ENCODE data around the gene GSK3B.

GSK3B gene

GRCh38 chr3:119864476-119864875 is 229.8 kb downstream of the GSK3B start:
- no peak overlapping the region for H3K4me3 Mint-ChIP-seq
- no peaks in the 10 kb centered on the region for H3K9me3 Mint-ChIP-seq
- peaks cover 8% of the 10 kb centered on the region for H3K4me1 Mint-ChIP-seq
- no peak for DNase-seq
- H3K27me3 Mint-ChIP-seq = no peaks in the 10 kb centered on the region
- no peak overlapping the region for H3K27ac Mint-ChIP-seq
- CTCF ChIA-PET = interaction anchor here (1.2 kb wide), 1 partner anchor 9 kb away, joined by 3 read pairs; no protein-coding TSS in a partner anchor
- H3K36me3 Mint-ChIP-seq = peaks cover 44% of the 10 kb centered on the region

- Mint-ChIP-seq H3K36me3 (peaks cover 52% of the 10 kb centered on the region), H3K9me3 (no peaks in the 10 kb centered on the region), H3K27ac (no peak overlapping the region), H3K4me1 (no peaks in the 10 kb centered on the region), H3K4me3 (no peak overlapping the region), H3K27me3 (no peaks in the 10 kb centered on the region)
- no peak for DNase-seq
- CTCF ChIA-PET = no interaction called here
These were observed 231.6 kb downstream of the GSK3B start for GRCh38 chr3:119862616-119863015.

GRCh38 chr3:119861681-119862080 is 232.6 kb downstream of the GSK3B start:
- no peak for DNase-seq
- Mint-ChIP-seq H3K4me1 (peaks cover 5% of the 10 kb centered on the region), H3K36me3 (peaks cover 55% of the 10 kb centered on the region), H3K27ac (no peak overlapping the region), H3K4me3 (no peak overlapping the region), H3K9me3 (peaks cover under 1% of the 10 kb centered on the region), H3K27me3 (no peaks in the 10 kb centered on the region)
- CTCF ChIA-PET = no interaction called here

GRCh38 chr3:119859728-119860127 is 234.5 kb downstream of the GSK3B start:
- CTCF ChIA-PET = interaction anchor here (1.1 kb wide), 1 partner anchor 26 kb away, joined by 3 read pairs; no protein-coding TSS in a partner anchor

GRCh38 chr3:119858957-119859356 is 235.3 kb downstream of the GSK3B start:
- no peak for DNase-seq
- H3K36me3 Mint-ChIP-seq = peaks cover 70% of the 10 kb centered on the region
- H3K27me3 Mint-ChIP-seq = no peaks in the 10 kb centered on the region
- CTCF ChIA-PET = interaction anchor here (1.1 kb wide), 1 partner anchor 25 kb away, joined by 3 read pairs; no protein-coding TSS in a partner anchor
- no peak overlapping the region for H3K4me3 Mint-ChIP-seq
- peaks cover 5% of the 10 kb centered on the region for H3K4me1 Mint-ChIP-seq
- no peak overlapping the region for H3K27ac Mint-ChIP-seq
- H3K9me3 Mint-ChIP-seq = peaks cover 11% of the 10 kb centered on the region

More at GRCh38 chr3:119859728-119860127, 234.5 kb downstream of the GSK3B start:
- peaks cover 64% of the 10 kb centered on the region for H3K36me3 Mint-ChIP-seq
- no peaks in the 10 kb centered on the region for H3K27me3 Mint-ChIP-seq
- no peak overlapping the region for H3K27ac Mint-ChIP-seq
- peaks cover 5% of the 10 kb centered on the region for H3K4me1 Mint-ChIP-seq
- H3K4me3 Mint-ChIP-seq = no peak overlapping the region
- DNase-seq = no peak
- H3K9me3 Mint-ChIP-seq = peaks cover 7% of the 10 kb centered on the region

GRCh38 chr3:119856695-119857094 is 237.6 kb downstream of the GSK3B start:
- CTCF ChIA-PET = no interaction called here
- peaks cover 63% of the 10 kb centered on the region for H3K36me3 Mint-ChIP-seq
- H3K4me1 Mint-ChIP-seq = peaks cover 5% of the 10 kb centered on the region
- DNase-seq = no peak
- H3K27me3 Mint-ChIP-seq = no peaks in the 10 kb centered on the region
- H3K9me3 Mint-ChIP-seq = peaks cover 16% of the 10 kb centered on the region
- H3K4me3 Mint-ChIP-seq = no peak overlapping the region
- H3K27ac Mint-ChIP-seq = no peak overlapping the region

GRCh38 chr3:119849126-119849525 is 245.1 kb downstream of the GSK3B start:
- Mint-ChIP-seq H3K4me1 (no peaks in the 10 kb centered on the region), H3K36me3 (peaks cover 38% of the 10 kb centered on the region), H3K4me3 (no peak overlapping the region), H3K9me3 (peaks cover 7% of the 10 kb centered on the region), H3K27me3 (no peaks in the 10 kb centered on the region), H3K27ac (no peak overlapping the region)
- DNase-seq = no peak
- CTCF ChIA-PET = no interaction called here

GRCh38 chr3:119841808-119842471 is 252.3 kb downstream of the GSK3B start:
- H3K4me3 Mint-ChIP-seq = no peak overlapping the region
- no peak for DNase-seq
- peaks cover 31% of the 10 kb centered on the region for H3K36me3 Mint-ChIP-seq
- H3K27ac Mint-ChIP-seq = no peak overlapping the region
- CTCF ChIA-PET = no interaction called here
- H3K4me1 Mint-ChIP-seq = no peaks in the 10 kb centered on the region
- peaks cover 4% of the 10 kb centered on the region for H3K9me3 Mint-ChIP-seq
- H3K27me3 Mint-ChIP-seq = no peaks in the 10 kb centered on the region

- H3K36me3 Mint-ChIP-seq = peaks cover 5% of the 10 kb centered on the region
- no peaks in the 10 kb centered on the region for H3K9me3 Mint-ChIP-seq
- H3K4me1 Mint-ChIP-seq = no peaks in the 10 kb centered on the region
- H3K27ac Mint-ChIP-seq = no peak overlapping the region
- CTCF ChIA-PET = no interaction called here
- H3K27me3 Mint-ChIP-seq = no peaks in the 10 kb centered on the region
- H3K4me3 Mint-ChIP-seq = no peak overlapping the region
- DNase-seq = no peak
These were observed 258.7 kb downstream of the GSK3B start for GRCh38 chr3:119835556-119835955.

- CTCF ChIA-PET = no interaction called here
- Mint-ChIP-seq H3K9me3 (no peaks in the 10 kb centered on the region), H3K27me3 (no peaks in the 10 kb centered on the region), H3K36me3 (peaks cover 5% of the 10 kb centered on the region), H3K4me3 (no peak overlapping the region), H3K4me1 (no peaks in the 10 kb centered on the region), H3K27ac (no peak overlapping the region)
- DNase-seq = no peak
These were observed 259.4 kb downstream of the GSK3B start for GRCh38 chr3:119834754-119835370.

- Mint-ChIP-seq H3K4me3 (no peak overlapping the region), H3K36me3 (peaks cover 3% of the 10 kb centered on the region), H3K9me3 (no peaks in the 10 kb centered on the region), H3K27me3 (no peaks in the 10 kb centered on the region), H3K27ac (no peak overlapping the region), H3K4me1 (no peaks in the 10 kb centered on the region)
- CTCF ChIA-PET = interaction anchor here (0.9 to 1.5 kb wide), 2 partner anchors 17 to 60 kb away, joined by 3 to 4 read pairs; no protein-coding TSS in a partner anchor
- no peak for DNase-seq
These were observed 262.3 kb downstream of the GSK3B start for GRCh38 chr3:119831941-119832371.

GRCh38 chr3:119831022-119831421 is 263.2 kb downstream of the GSK3B start:
- H3K27me3 Mint-ChIP-seq = no peaks in the 10 kb centered on the region

GRCh38 chr3:119829420-119829819 is 264.8 kb downstream of the GSK3B start:
- DNase-seq = no peak
- CTCF ChIA-PET = interaction anchor here (1.4 kb wide), 1 partner anchor 10 kb away, joined by 3 read pairs; no protein-coding TSS in a partner anchor
- Mint-ChIP-seq H3K36me3 (peaks cover 6% of the 10 kb centered on the region), H3K9me3 (no peaks in the 10 kb centered on the region), H3K27me3 (no peaks in the 10 kb centered on the region), H3K4me1 (no peaks in the 10 kb centered on the region), H3K4me3 (no peak overlapping the region), H3K27ac (no peak overlapping the region)

More at GRCh38 chr3:119831022-119831421, 263.2 kb downstream of the GSK3B start:
- no peak for DNase-seq
- Mint-ChIP-seq H3K27ac (no peak overlapping the region), H3K4me1 (no peaks in the 10 kb centered on the region), H3K36me3 (peaks cover under 1% of the 10 kb centered on the region), H3K4me3 (no peak overlapping the region), H3K9me3 (no peaks in the 10 kb centered on the region)
- CTCF ChIA-PET = interaction anchor here (1.1 to 1.5 kb wide), 3 partner anchors 61 to 586 kb away, joined by 3 to 4 read pairs (median 3); no protein-coding TSS in a partner anchor

GRCh38 chr3:119826711-119827608 is 267.3 kb downstream of the GSK3B start:
- Mint-ChIP-seq H3K4me3 (no peak overlapping the region), H3K4me1 (no peaks in the 10 kb centered on the region), H3K36me3 (peaks cover 6% of the 10 kb centered on the region), H3K9me3 (no peaks in the 10 kb centered on the region), H3K27me3 (no peaks in the 10 kb centered on the region), H3K27ac (no peak overlapping the region)
- DNase-seq = no peak
- CTCF ChIA-PET = interaction anchor here (0.6 to 0.7 kb wide), 2 partner anchors 630 to 741 kb away, joined by 3 read pairs; no protein-coding TSS in a partner anchor
